Mucosa of stomach (tissue), 1 donor: Measurements from ENCODE around the gene RDH8.

ENCODE experiments used
- H3K27me3 ChIP-seq: one replicate; pipeline ENCODE4 v1.7.0; 2013; ENCODE audit warnings: mild to moderate bottlenecking, low read length; ENCODE audit not compliant: control insufficient read depth, insufficient read depth
- H3K36me3 ChIP-seq: one replicate; pipeline ENCODE4 v1.7.0; 2013; ENCODE audit warnings: low read length; ENCODE audit not compliant: control insufficient read depth, insufficient read depth
- H3K4me1 ChIP-seq: one replicate; pipeline ENCODE4 v1.7.0; 2013; ENCODE audit warnings: mild to moderate bottlenecking, low read length; ENCODE audit not compliant: control insufficient read depth, insufficient read depth
- H3K4me3 ChIP-seq: one replicate; pipeline ENCODE4 v1.7.0; 2013; ENCODE audit warnings: low read length
- H3K9ac ChIP-seq: one replicate; pipeline ENCODE4 v1.7.0; 2013; ENCODE audit warnings: mild to moderate bottlenecking, low read length, moderate library complexity
- H3K9me3 ChIP-seq: one replicate; pipeline ENCODE4 v1.7.0; 2013; ENCODE audit warnings: mild to moderate bottlenecking, low read length, moderate library complexity; ENCODE audit not compliant: control insufficient read depth
- donor health status: Pancreatic carcinoma.

RDH8 gene

DNA sequence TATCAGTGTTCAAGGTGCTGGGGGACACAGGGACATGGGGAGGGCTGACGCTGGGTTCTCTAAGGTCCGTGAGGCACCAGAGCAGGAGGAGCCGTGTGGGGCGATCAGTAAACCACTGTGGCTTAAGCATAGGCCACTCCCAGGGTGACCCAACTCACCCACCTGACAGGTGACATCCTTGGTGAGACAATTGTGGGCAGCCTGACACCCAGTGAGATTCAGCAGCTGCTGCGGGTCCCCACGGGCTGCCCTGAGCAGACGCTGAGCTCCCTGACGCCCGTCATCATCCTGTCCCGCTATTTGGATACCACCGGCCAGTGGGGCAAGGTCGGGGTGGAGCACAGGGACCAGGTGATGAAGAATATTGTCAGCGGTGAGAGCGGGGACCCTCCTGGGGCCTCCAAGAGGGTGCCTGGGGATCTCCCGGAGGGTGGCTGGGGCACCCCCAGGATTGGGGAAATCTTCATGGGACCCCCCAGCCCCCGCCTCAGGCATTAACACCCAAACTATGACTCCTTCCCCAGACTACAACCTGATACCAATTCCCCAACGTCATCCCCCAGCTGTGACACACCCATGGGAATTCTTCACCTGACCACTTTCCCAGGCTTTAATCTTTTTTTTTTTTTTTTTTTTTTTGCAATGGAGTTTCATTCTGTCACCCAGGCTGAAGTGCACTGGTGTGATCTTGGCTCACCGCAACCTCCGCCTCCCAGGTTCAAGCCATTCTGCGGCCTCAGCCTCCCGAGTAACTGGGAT is 39.5 kb downstream of the RDH8 start:
- Histone ChIP-seq H3K9ac (no peak overlapping the region), H3K27me3 (no peaks in the 10 kb centered on the region), H3K4me1 (no peaks in the 10 kb centered on the region), H3K36me3 (no peaks in the 10 kb centered on the region), H3K9me3 (no peaks in the 10 kb centered on the region), H3K4me3 (no peak overlapping the region)

DNA sequence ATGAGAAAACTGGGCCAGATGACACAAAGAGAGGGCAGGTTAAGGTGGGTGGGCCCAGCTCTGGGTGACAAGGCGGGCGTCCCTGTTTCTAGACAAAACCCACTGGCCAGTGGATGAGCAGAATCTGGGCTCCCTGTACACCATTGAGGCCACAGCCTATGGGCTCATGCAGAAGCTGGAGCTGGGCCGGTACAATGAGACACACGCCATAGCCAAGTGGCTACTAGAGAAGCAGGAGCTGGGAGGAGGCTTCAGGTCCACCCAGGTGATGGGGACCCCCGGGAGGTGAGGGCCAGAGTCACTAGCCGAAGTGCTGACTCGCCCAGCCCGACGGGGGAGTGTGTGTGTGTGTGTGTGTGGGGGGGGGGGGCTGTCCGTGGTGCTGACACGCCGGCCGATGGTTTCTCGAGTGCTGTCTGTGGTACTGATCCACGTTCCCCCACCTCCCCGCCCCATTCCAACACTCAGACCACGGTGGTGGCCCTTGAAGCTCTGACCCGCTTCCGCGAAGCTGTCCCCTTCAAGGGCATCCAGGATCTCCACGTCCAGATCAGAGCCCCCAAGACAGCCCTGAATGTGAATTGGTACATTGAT is 48.5 kb downstream of the RDH8 start:
- no peaks in the 10 kb centered on the region for H3K9me3 ChIP-seq
- H3K9ac ChIP-seq = no peak overlapping the region
- no peaks in the 10 kb centered on the region for H3K4me1 ChIP-seq
- H3K4me3 ChIP-seq = no peak overlapping the region
- H3K27me3 ChIP-seq = no peaks in the 10 kb centered on the region
- H3K36me3 ChIP-seq = no peaks in the 10 kb centered on the region

DNA sequence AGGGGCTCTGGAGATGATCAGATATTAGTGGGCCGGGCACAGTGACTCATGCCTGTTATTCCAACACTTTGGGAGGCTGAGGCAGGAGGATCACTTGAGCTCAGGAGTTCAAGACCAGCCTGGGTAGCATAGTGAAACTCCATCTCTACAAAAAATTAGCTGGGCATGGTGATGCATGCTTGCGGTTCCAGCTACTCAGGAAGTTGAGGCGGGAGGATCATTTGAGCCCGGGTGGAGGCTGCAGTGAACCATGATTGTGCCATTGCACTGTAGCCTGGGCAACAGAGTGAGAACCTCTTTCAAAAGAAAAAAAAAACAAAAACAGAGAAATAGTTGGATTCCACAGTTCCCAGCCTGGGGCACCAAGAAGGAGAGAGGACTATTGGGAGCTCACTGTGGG is 54.9 kb downstream of the RDH8 start:
- H3K27me3 ChIP-seq = no peaks in the 10 kb centered on the region
- H3K9ac ChIP-seq = no peak overlapping the region
- H3K4me1 ChIP-seq = no peaks in the 10 kb centered on the region
- H3K4me3 ChIP-seq = no peak overlapping the region
- H3K36me3 ChIP-seq = no peaks in the 10 kb centered on the region
- H3K9me3 ChIP-seq = no peaks in the 10 kb centered on the region

DNA sequence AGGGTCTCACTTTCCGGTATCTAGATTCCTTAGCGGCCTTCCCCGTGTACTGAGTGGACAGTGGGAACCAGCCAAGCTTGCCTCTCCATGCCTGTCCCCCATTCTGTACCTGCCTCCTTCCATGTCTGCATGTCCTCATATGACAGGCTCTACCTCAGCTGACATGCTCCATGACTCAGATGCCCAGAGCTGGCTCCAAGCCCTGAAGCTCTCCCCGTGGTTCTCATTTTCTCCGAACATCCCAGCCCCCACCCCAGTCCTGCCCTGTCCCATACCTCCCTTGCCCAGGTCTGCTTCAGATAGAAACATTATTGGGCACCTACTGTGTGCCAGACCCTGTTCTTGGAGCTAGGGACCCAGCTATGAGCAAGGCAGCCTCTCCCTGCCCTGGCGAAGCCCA is 55.8 kb downstream of the RDH8 start:
- H3K4me3 ChIP-seq = no peak overlapping the region
- H3K36me3 ChIP-seq = no peaks in the 10 kb centered on the region
- no peak overlapping the region for H3K9ac ChIP-seq
- no peaks in the 10 kb centered on the region for H3K9me3 ChIP-seq
- no peaks in the 10 kb centered on the region for H3K27me3 ChIP-seq
- no peaks in the 10 kb centered on the region for H3K4me1 ChIP-seq

DNA sequence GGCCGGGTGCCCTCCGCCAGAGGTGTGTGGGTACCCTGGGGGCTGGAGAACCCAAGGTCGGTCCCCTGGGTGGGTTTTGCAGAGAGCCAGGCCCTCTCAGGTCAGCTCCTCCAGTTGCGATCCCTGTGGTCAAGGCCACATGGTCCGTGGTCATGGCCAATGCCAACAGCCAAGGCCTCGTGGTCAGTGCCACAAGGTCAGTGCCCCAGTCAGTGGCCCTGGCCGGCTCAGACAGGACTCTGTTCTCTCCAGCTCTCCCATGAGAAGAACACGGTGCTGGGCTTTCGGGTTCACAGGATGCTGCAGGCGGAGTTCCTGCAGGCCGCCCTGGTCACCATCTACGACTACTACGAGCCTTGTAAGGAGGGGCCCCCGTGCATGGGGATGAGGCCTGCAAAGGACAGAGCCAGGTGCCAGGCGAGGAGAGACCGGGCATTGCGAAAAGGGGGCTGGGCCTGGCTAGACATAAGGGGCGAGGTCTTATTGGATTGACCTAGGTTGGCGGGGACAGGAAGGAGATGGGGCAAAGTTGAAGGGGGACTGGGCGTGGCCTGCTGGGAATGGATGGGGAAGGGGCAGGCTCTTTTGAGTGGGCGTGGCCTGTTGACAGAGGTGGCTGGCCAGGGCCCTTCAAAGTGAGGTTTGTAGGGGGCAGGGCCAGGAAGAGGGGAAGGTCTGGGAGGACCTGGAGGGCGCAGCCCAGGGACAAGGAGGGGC is 57.6 kb downstream of the RDH8 start:
- H3K4me3 ChIP-seq = no peak overlapping the region
- no peak overlapping the region for H3K9ac ChIP-seq
- no peaks in the 10 kb centered on the region for H3K36me3 ChIP-seq
- no peaks in the 10 kb centered on the region for H3K4me1 ChIP-seq
- H3K27me3 ChIP-seq = no peaks in the 10 kb centered on the region
- H3K9me3 ChIP-seq = no peaks in the 10 kb centered on the region
